Testis (tissue), 3 donors: ENCODE measurements around the gene IPP. TPM values are rescaled to one million over a fixed set of nuclear protein-coding genes. Genes with fewer than 3 reads are reported as not detected.

Experiments
- DNase-seq: peaks from one replicate; pipeline ENCODE4 v3.0.0-alpha.2; 2019
- H3K27ac ChIP-seq, 2 donors: fragments of 200-600 bp; sonication (generic); one replicate each; pipeline ENCODE4 v1.5.1; 2019
- H3K27me3 ChIP-seq: fragments of 200-600 bp; sonication (generic); one replicate; pipeline ENCODE4 v1.5.1; 2019
- H3K36me3 ChIP-seq: fragments of 200-600 bp; sonication (generic); one replicate; pipeline ENCODE4 v1.5.1; 2017; ENCODE audit warnings: low read depth; ENCODE audit errors: missing control alignments
- H3K4me1 ChIP-seq: fragments of 200-600 bp; sonication (generic); one replicate; pipeline ENCODE4 v1.5.1; 2019
- H3K4me3 ChIP-seq, 2 donors: fragments of 200-600 bp; sonication (generic); one replicate each; pipeline ENCODE4 v1.5.1; 2017 to 2019
- H3K9me3 ChIP-seq: fragments of 200-600 bp; sonication (generic); one replicate; pipeline ENCODE4 v1.5.1; 2017
- POLR2A ChIP-seq: fragments of 450-650 bp; IDR thresholded peaks from one replicate; pipeline ENCODE4 v1.6.1; 2017; ENCODE audit warnings: antibody characterized with exemption, mild to moderate bottlenecking, moderate library complexity
- WGBS, 2 donors: methylation state at CpG; one replicate each; pipeline ENCODE4 v1.1.5; 2018; 5-methylcytosine and 5-hydroxymethylcytosine counted together
- intact Hi-C: fragments of 100-400 bp; cut with DNase I; formaldehyde crosslinking; loops from one replicate; pipeline ENCODE4 v1.15.1; 2023; ENCODE audit warnings: low total_unique reads
- polyA plus RNA-seq: library from polyadenylated mRNA; stranded (reverse); fragments of 350-450 nt; fragmentation: Illumina TruSeq; extraction: RNeasy Lipid Tissue Mini Kit (QIAGEN cat#74804); gene quantifications from one replicate; pipeline ENCODE4 v1.2.3, GENCODE V29; 2014; ENCODE audit warnings: low read depth, low replicate concordance; ENCODE audit not compliant: insufficient read depth
- total RNA-seq, 2 donors: library from RNA; depleted of rRNA; stranded (reverse); fragments of >200 nt; gene quantifications; one replicate each; pipeline ENCODE4 v1.2.3, GENCODE V29; 2016
- TF ChIP-seq, protein P1 (sequence below), 3 experiments: fragments of 450-650 bp in 2 of 3; fragments of 200-600 bp in 1 of 3; sonication (generic) in 1 of 3; IDR thresholded peaks; one replicate each; pipeline ENCODE4 v1.5.1; 2016 to 2019; ENCODE audit warnings: antibody characterized with exemption in 3 of 3, mild to moderate bottlenecking in 2 of 3, moderate library complexity in 1 of 3

The IPP gene
- total and polyA plus RNA-seq, 3 donors from 2014 or later = 12.5 to 26.3 (median 20.5) TPM

DNA sequence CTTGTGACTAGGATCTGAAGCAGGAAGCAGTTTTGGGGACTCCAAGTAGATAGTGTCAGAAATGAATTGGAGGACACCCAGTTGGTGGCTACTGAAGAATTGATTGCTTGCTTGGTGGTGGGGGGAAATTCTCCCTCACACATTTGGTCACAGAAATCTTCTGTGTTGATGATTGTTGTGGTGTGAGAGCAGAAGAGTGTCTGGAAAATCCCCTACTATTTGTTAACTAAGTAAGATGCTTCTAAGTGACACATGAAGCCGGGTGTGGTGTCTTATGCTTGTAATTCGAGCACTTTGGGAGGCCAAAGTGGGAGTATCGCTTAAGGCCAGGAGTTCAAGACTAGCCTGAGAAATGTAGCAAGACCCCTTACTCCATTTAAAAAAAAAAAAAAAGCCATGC, 22.5 kb upstream of the IPP start:
- 77 to 89% methylated on average over 3 of the region's 3 CpGs for WGBS, 2 donors
- TF ChIP-seq, protein P1, sequence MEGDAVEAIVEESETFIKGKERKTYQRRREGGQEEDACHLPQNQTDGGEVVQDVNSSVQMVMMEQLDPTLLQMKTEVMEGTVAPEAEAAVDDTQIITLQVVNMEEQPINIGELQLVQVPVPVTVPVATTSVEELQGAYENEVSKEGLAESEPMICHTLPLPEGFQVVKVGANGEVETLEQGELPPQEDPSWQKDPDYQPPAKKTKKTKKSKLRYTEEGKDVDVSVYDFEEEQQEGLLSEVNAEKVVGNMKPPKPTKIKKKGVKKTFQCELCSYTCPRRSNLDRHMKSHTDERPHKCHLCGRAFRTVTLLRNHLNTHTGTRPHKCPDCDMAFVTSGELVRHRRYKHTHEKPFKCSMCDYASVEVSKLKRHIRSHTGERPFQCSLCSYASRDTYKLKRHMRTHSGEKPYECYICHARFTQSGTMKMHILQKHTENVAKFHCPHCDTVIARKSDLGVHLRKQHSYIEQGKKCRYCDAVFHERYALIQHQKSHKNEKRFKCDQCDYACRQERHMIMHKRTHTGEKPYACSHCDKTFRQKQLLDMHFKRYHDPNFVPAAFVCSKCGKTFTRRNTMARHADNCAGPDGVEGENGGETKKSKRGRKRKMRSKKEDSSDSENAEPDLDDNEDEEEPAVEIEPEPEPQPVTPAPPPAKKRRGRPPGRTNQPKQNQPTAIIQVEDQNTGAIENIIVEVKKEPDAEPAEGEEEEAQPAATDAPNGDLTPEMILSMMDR (IDR thresholded peaks at IDR 0.05) = no peak
- TF ChIP-seq POLR2A = no peak
- H3K4me1 ChIP-seq = no peaks in the 10 kb centered on the region
- no peak for DNase-seq
- H3K9me3 ChIP-seq = no peaks in the 10 kb centered on the region
- no peak overlapping the region for H3K27ac ChIP-seq
- H3K4me3 ChIP-seq = no peak overlapping the region
- no peaks in the 10 kb centered on the region for H3K36me3 ChIP-seq
- H3K27me3 ChIP-seq = no peaks in the 10 kb centered on the region
- intact Hi-C loops = no loop called here

- Histone ChIP-seq H3K4me3 (no peak overlapping the region), H3K27me3 (no peaks in the 10 kb centered on the region), H3K4me1 (no peaks in the 10 kb centered on the region), H3K27ac (no peak overlapping the region), H3K36me3 (no peaks in the 10 kb centered on the region), H3K9me3 (no peaks in the 10 kb centered on the region)
- WGBS, 2 donors = 40 to 49% methylated on average over 4 of the region's 4 CpGs
- DNase-seq = no peak
- no peak for TF ChIP-seq POLR2A
- TF ChIP-seq, protein P1 (IDR thresholded peaks at IDR 0.05) = no peak
- intact Hi-C loops = no loop called here
Measured at GRCh38 chr1:45769261-45769932, 18.9 kb upstream of the IPP start.

GRCh38 chr1:45767035-45767434, 16.6 kb upstream of the IPP start:
- DNase-seq = no peak

DNA sequence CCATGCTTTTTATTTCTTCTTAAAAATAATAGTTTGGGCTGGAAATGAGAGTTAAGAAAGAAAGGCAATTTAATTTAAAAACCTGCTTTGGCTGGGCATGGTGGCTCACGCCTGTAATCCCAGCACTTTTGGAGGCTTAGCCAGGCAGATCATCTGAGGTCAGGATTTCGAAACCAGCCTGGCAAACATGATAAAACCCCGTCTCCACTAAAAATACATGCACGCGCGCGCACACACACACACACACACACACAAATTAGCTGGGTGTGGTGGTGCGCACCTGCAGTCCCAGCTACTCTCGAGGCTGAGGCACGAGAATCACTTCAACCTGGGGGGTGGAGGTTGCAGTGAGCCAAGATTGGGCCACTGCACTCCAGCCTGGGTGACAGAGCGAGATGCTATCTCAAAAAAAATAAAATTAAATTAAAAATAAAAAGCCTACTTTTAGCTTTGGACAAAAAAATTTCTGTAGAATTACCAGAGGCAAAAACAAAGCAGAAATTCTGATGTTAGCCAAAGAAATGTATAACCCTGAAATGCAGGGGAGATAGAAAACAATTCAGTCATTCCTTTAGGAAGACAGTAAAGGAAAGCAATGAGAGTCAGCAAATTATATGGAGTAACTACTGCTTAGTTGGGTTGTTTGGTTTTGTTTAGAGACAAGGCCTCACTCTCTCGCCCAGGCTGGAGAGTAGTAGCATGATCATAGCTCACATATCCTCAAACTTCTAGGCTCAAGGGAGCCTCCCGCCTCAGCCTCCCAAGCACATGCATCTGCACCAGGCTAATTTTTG, 15.7 kb upstream of the IPP start:
- Histone ChIP-seq H3K4me1 (no peaks in the 10 kb centered on the region), H3K27me3 (no peaks in the 10 kb centered on the region), H3K4me3 (no peak overlapping the region), H3K36me3 (no peaks in the 10 kb centered on the region), H3K27ac (no peak overlapping the region), H3K9me3 (no peaks in the 10 kb centered on the region)
- no peak for DNase-seq
- WGBS, 2 donors = 88 to 89% methylated on average over 13 of the region's 13 CpGs
- TF ChIP-seq, protein P1 (IDR thresholded peaks at IDR 0.05) = no peak
- no peak for TF ChIP-seq POLR2A
- intact Hi-C loops = no loop called here

More at GRCh38 chr1:45767035-45767434, 16.6 kb upstream of the IPP start:
- no peaks in the 10 kb centered on the region for H3K27me3 ChIP-seq
- 51 to 63% methylated on average over 6 of the region's 6 CpGs for WGBS, 2 donors
- no peaks in the 10 kb centered on the region for H3K36me3 ChIP-seq
- H3K4me1 ChIP-seq = no peaks in the 10 kb centered on the region
- TF ChIP-seq POLR2A = no peak
- TF ChIP-seq, protein P1 (IDR thresholded peaks at IDR 0.05) = no peak
- no peak overlapping the region for H3K4me3 ChIP-seq
- intact Hi-C loops = no loop called here
- no peaks in the 10 kb centered on the region for H3K9me3 ChIP-seq
- H3K27ac ChIP-seq = no peak overlapping the region
